GM23248 (cell line): Measurements from ENCODE around the gene ANO4.

Experiments
- EZH2 ChIP-seq: fragments of 200-600 bp; sonication (generic); IDR thresholded peaks from 2 replicates; pipeline ENCODE4 v1.6.1; 2018; ENCODE audit warnings: antibody characterized with exemption, mild to moderate bottlenecking; ENCODE audit not compliant: insufficient read depth, poor library complexity, severe bottlenecking
- EZH2phosphoT487 ChIP-seq: fragments of 200-600 bp; sonication (generic); IDR thresholded peaks from 2 replicates; pipeline ENCODE4 v1.6.1; 2018; ENCODE audit warnings: antibody characterized with exemption, moderate library complexity, mild to moderate bottlenecking, low read depth; ENCODE audit not compliant: insufficient read depth

GRCh38 chr12:100992194-100992593 lies 197.6 kb downstream of the ANO4 start:
- TF ChIP-seq EZH2 (no peak), EZH2phosphoT487 (no peak)
